ENCODE results near the gene SDR42E2. TPM values are rescaled to one million over a fixed set of nuclear protein-coding genes. Genes with fewer than 3 reads are reported as not detected.

SDR42E2 gene
- total RNA-seq, 2 experiments from 2014 or later: 0.29 TPM; not detected in 1

DNA sequence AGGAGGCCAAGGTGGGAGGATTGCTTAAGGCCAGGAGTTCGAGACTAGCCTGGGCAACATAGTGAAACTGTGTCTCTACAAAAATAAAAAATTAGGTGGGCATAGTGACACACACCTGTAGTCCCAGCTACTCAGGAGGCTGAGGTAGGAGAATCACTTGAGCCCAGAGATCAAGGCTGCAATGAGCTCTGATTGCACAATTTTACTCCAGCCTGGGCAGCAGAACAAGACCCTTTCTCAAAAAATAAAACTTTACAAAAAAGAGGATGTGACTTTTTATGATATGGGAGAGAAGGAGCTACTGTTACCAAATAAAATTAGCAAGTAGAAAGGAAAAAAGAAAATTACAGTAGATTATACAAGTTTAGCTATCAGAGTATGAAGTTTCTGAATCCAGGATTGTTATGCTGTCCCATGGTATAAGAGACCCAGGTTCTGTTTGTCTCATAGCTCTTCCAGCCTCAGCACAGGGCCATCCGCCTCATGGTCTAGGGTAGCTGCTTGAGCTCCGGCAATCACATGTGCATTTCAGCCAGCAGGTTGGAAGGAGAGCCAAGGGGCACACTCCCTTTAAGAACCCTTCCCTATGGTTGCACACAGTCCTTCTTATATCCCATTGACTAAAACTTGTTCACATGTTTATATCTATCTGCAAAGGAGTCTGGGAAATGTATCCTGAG is 57.2 kb downstream of the SDR42E2 start:
- Histone ChIP-seq H3K4me3 (ENCODE audit: low read depth, low read length, poor library complexity, severe bottlenecking) (no peak overlapping the region), H3K36me3 (ENCODE audit: insufficient read depth, low read length) (peaks cover 45% of the 10 kb centered on the region), H3K9me2 (ENCODE audit: insufficient read depth, low read length) (no peaks in the 10 kb centered on the region), H4K20me1 (ENCODE audit: insufficient read depth, low read length) (no peaks in the 10 kb centered on the region), H3K79me2 (ENCODE audit: insufficient read depth, low read depth, low read length) (0 out of 2 replicates have a peak, but pooled peaks cover 9% of the 10 kb centered on the region), H3K27ac (ENCODE audit: low read depth, low read length, poor library complexity, severe bottlenecking) (no peak overlapping the region), H3K9me3 (ENCODE audit: low read length) (no peaks in the 10 kb centered on the region), H3K4me2 (ENCODE audit: low read length) (no peak overlapping the region), H3K4me1 (ENCODE audit: insufficient read depth, low read length, poor library complexity, severe bottlenecking) (peaks cover 39% of the 10 kb centered on the region), H2AFZ (ENCODE audit: low read length) (no peak overlapping the region)
- POLR2A ChIA-PET: interaction anchor here (0.5 to 0.9 kb wide), 3 partner anchors 8 to 50 kb away, joined by 3 to 6 read pairs (median 5); no protein-coding TSS in a partner anchor
- DNase-seq (ENCODE audit: low spot score): no peak
- intact Hi-C loops (cut with micrococcal nuclease; ENCODE audit: unreplicated experiment): no loop called here
- no peak for TF ChIP-seq EZH2phosphoT487 (IDR thresholded peaks at IDR 0.05; ENCODE audit: borderline replicate concordance, low read depth, low read length)
- no peak for TF ChIP-seq CTCF (conservative IDR thresholded peaks at IDR 0.05; ENCODE audit: low read length)
- BruUV-seq (replicated peaks): no TSS peak
- CTCF ChIA-PET (ENCODE audit: unreplicated experiment): no interaction called here

GRCh38 chr16:22220069-22220440 is 57.7 kb downstream of the SDR42E2 start:
- POLR2A ChIA-PET: interaction anchor here (0.6 to 0.9 kb wide), 2 partner anchors 12 to 50 kb away, joined by 3 to 6 read pairs; no protein-coding TSS in a partner anchor
- no peak for TF ChIP-seq CTCF (conservative IDR thresholded peaks at IDR 0.05; ENCODE audit: low read length)
- no peaks in the 10 kb centered on the region for H3K9me3 ChIP-seq (ENCODE audit: low read length)
- H4K20me1 ChIP-seq (ENCODE audit: insufficient read depth, low read length): no peaks in the 10 kb centered on the region
- no peak overlapping the region for H3K27ac ChIP-seq (ENCODE audit: low read depth, low read length, poor library complexity, severe bottlenecking)
- H3K36me3 ChIP-seq (ENCODE audit: insufficient read depth, low read length): peaks cover 40% of the 10 kb centered on the region
- CTCF ChIA-PET (ENCODE audit: unreplicated experiment): no interaction called here
- 0 out of 2 replicates have a peak, but pooled peaks cover 9% of the 10 kb centered on the region for H3K79me2 ChIP-seq (ENCODE audit: insufficient read depth, low read depth, low read length)
- no peak overlapping the region for H2AFZ ChIP-seq (ENCODE audit: low read length)
- H3K4me2 ChIP-seq (ENCODE audit: low read length): no peak overlapping the region
- no peaks in the 10 kb centered on the region for H3K9me2 ChIP-seq (ENCODE audit: insufficient read depth, low read length)
- H3K4me1 ChIP-seq (ENCODE audit: insufficient read depth, low read length, poor library complexity, severe bottlenecking): peaks cover 35% of the 10 kb centered on the region
- H3K4me3 ChIP-seq (ENCODE audit: low read depth, low read length, poor library complexity, severe bottlenecking): no peak overlapping the region
- intact Hi-C loops (cut with micrococcal nuclease; ENCODE audit: unreplicated experiment): no loop called here
- BruUV-seq (replicated peaks): no TSS peak
- DNase-seq (ENCODE audit: low spot score): no peak

GRCh38 chr16:22220714-22221113 is 58.4 kb downstream of the SDR42E2 start:
- no peak for DNase-seq (ENCODE audit: low spot score)
- TF ChIP-seq CTCF (conservative IDR thresholded peaks at IDR 0.05; ENCODE audit: low read length) (no peak), EZH2phosphoT487 (IDR thresholded peaks at IDR 0.05; ENCODE audit: borderline replicate concordance, low read depth, low read length) (no peak)
- Histone ChIP-seq H4K20me1 (ENCODE audit: insufficient read depth, low read length) (no peaks in the 10 kb centered on the region), H3K9me3 (ENCODE audit: low read length) (no peaks in the 10 kb centered on the region), H3K4me2 (ENCODE audit: low read length) (no peak overlapping the region), H3K4me1 (ENCODE audit: insufficient read depth, low read length, poor library complexity, severe bottlenecking) (peaks cover 29% of the 10 kb centered on the region), H2AFZ (ENCODE audit: low read length) (no peak overlapping the region), H3K4me3 (ENCODE audit: low read depth, low read length, poor library complexity, severe bottlenecking) (no peak overlapping the region), H3K79me2 (ENCODE audit: insufficient read depth, low read depth, low read length) (0 out of 2 replicates have a peak, but pooled peaks cover 9% of the 10 kb centered on the region), H3K27ac (ENCODE audit: low read depth, low read length, poor library complexity, severe bottlenecking) (no peak overlapping the region), H3K36me3 (ENCODE audit: insufficient read depth, low read length) (peaks cover 41% of the 10 kb centered on the region), H3K9me2 (ENCODE audit: insufficient read depth, low read length) (no peaks in the 10 kb centered on the region)
- no TSS peak for BruUV-seq (replicated peaks)
- ChIA-PET CTCF (ENCODE audit: unreplicated experiment) (no interaction called here), POLR2A (interaction anchor here (0.9 kb wide), 1 partner anchor 11 kb away, joined by 6 read pairs; no protein-coding TSS in a partner anchor)
- intact Hi-C loops (cut with micrococcal nuclease; ENCODE audit: unreplicated experiment): no loop called here
